Activated T-helper 1 cell treated with Interleukin-2 at 50 U/mL for 16 hours (primary cell): ENCODE results near the gene CDK15.

ENCODE experiments used
- DNase-seq: peaks from one replicate; pipeline ENCODE4 v3.0.0-alpha.2; 2020; ENCODE audit warnings: low read depth

The CDK15 gene

GRCh38 chr2:201909961-201910361 is 103.6 kb downstream of the CDK15 start:
- DNase-seq, result no peak

DNA sequence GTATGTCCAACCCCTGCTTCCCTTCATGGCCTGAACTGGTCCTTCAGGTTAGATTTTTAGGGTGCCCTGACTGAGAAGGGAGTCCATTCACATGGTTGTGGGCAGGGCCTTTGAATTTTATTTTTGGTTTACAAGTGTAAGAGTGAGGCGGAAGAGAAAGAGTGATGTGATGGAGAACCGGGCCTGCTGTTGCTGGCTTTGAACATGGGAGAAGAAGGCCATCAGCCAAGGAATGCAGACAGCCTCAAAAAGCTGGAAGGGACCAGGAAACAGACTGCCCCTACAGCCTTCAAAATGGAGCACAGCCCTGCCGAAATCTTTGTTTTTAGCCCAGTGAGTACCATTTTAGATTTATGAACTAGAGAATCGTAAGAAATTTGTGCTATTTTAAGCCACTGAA is 105.0 kb downstream of the CDK15 start:
- DNase-seq, result no peak

DNA sequence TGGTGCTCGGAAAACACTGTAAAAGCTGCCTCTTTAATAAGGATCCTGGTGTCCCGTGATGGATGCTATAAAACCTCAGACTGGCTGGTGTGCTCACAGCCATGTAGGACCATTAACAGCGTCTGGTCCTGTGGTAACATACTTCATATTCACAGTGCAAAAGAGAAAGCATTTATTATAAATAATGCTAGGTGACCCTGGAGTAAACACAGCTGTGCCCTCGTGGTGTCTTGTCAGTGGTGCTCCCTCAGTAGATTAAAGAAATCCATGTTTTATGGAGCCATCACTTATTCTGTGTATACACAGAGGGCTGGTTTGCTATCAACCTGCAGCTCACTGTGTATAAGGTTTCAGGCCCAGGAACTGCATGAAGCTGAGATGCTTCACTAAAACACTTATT is 106.9 kb downstream of the CDK15 start:
- DNase-seq, result no peak

GRCh38 chr2:201915446-201915845 is 109.1 kb downstream of the CDK15 start:
- no peak for DNase-seq

DNA sequence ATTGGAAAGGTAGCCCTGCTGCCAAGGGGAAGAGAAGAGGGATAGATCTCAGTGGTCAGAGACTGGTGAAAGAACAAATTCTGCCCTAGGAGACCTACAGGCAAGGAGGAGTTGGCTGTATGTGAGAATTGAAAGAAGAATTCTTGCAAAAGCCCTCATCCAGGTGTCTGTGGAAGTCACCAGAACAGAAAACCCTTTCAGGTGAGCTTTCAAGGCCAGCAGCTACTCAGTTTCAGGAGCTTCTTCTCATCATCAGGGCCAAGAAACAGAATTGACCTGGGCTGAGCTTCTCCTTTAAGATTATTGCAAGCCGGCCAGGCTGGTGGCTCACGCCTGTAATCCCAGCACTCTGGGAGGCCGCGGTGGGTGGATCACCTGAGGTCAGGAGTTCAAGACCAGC is 110.2 kb downstream of the CDK15 start:
- DNase-seq, result no peak

GRCh38 chr2:201918616-201919307 is 112.4 kb downstream of the CDK15 start:
- no peak for DNase-seq

DNA sequence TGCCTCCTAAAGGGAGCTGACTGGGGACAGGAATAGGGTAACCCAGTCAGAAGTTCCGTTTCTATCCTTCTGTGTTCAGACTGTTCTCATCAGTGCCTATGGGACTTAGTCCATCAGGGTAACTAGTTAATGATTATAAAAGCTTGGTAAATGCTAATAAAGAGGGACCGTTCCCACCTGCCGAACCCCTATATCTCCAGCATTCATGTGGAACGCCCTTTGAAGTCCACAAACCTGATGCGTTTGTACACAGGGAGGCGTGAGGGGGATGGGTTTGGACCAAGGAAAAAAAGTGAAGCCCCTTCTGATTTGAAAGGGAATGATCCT is 112.9 kb downstream of the CDK15 start:
- no peak for DNase-seq

GRCh38 chr2:201923436-201924328 is 117.3 kb downstream of the CDK15 start:
- no peak for DNase-seq

DNA sequence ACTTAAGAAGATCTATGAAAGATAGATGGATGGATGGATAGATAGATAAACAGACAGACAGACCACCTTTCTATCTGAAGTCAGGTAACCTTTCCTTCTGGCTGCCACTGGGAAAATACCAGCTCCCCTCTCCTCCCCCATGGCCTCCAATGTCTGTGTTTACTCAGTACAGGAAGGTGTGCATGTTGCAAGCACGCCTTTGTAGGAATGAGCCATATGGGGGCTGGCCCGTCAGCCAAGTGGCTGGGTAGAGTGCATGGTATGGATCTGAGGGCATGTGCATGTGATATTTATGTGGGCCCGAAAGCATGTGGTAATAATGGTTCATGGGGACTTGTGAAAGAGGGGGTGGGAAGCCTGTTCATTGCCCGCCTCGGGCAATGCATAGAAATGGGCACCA is 118.1 kb downstream of the CDK15 start:
- no peak for DNase-seq

DNA sequence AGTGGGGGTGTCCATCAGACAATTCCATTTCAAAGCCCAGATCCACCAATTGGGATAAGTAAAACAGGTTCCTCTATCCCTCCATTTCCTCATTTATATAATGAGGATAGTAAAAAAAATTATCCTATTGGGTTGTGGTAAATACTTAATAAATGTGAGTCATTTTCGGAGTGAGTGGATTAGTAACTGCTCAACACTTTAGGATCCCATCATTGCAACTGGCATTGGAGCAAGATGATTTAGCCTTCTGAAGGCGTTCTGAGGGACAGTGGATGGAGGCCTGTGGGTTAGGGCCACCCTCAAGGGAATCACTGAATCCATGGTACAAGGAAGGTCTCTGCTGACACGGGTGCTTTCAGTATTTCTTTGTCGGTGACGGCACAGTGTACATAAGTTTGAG is 118.7 kb downstream of the CDK15 start:
- no peak for DNase-seq

DNA sequence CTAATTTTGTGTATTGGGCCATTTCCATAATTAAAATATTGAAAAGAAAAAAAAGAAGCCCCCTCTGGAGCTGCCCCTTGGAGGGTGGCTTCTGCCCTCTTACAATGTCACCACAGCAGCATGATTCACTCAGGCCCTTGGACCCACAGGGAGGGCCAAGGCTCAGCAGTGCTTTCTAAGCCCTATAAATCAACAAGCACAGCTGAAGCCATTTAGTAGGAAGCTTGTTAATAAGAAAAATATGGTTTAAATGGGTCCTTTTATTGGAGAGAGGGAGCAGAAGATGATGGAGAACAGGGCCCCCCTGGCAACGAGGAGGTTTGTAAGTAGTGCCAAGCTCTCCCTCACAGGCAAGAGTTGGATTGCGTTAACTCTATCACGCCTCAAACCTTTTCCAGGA is 119.7 kb downstream of the CDK15 start:
- DNase-seq, result no peak

- no peak for DNase-seq
These were observed 122.0 kb downstream of the CDK15 start for GRCh38 chr2:201928363-201928762.

- no peak for DNase-seq
These were observed 123.1 kb downstream of the CDK15 start for GRCh38 chr2:201929281-201930026.

DNA sequence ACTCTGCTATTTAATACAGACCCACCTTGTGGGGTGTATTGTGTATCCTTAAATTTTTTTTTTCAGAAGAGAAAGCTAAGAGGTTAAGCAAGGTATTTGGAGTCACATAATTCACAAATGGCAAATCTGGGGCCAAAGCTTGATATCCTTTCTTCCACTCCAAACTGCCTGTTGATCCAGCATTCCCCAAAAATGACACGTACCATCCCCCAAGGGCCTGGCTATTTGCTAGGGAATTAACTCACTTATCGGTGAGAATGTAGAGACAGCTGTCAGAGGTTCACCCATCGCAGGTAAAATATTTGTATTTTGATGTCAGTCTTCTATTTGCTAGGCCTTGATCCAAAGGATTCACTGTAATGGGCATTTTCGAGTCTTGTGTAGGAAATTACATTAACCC is 123.7 kb downstream of the CDK15 start:
- DNase-seq, result no peak

DNA sequence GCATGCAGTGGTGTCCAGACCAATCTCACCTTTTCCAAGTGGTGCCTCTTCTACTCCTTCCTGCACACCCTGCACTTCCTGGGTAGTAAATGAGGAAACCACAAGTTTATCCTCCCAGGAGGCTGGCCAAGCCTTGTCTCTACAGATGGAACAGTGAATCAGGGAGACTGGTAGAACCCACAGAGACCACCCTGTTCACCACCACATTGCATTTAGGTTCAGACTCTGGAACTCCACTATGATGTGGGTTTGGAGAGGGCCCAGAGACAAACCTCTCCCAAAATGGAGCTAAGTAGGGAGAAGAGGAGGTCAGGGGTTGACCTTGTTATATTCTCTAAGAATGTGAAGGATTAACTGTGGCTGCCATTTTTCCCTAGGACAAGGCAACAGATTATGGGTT is 124.5 kb downstream of the CDK15 start:
- no peak for DNase-seq

- no peak for DNase-seq
These were observed 125.1 kb downstream of the CDK15 start for GRCh38 chr2:201931475-201931874.

GRCh38 chr2:201931951-201932350 is 125.6 kb downstream of the CDK15 start:
- no peak for DNase-seq

DNA sequence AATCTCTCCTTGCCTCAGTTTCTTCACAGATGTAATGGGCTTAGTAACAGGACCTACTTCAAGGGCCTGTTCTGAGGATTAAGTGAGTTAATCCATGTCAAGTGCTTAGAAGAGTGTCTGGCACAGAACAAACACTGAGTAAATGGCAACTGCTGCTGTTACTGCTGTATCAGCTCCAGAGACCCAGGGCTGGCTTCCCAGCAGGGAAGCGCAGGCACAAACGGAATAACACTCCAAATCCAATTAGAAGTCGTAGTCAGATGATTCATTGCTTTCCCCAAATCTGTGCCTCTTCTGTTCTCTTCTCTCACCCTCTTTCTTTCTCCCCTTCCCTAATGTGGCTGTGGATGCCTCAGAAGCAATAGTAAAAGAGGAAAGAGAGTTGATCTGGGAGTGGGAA is 126.2 kb downstream of the CDK15 start:
- no peak for DNase-seq

DNA sequence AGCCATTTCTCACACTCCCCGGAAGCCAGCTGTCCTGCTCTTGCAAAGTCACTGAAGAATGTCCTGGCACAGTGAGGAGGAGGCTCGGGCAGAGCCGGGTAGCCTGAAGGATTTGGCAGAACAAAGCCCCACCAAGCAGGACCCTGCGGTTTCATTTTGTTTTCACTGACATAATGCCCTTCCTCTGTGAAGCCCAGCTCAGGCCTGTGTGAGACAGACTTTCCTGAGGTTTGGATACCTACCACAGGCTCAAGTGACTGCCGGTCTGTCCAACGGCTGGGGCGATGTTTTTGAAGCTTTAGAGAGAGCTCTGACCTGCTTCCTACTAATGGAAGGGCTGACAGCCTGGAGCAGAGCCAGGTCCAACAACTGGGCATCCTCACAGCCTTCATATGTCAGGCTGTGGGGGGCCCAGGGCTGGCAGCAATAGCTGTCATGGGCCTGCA is 127.5 kb downstream of the CDK15 start:
- no peak for DNase-seq

- DNase-seq, result no peak
These were observed 130.5 kb downstream of the CDK15 start for GRCh38 chr2:201936817-201937216.

GRCh38 chr2:201937343-201937742 is 131.0 kb downstream of the CDK15 start:
- DNase-seq, result no peak

DNA sequence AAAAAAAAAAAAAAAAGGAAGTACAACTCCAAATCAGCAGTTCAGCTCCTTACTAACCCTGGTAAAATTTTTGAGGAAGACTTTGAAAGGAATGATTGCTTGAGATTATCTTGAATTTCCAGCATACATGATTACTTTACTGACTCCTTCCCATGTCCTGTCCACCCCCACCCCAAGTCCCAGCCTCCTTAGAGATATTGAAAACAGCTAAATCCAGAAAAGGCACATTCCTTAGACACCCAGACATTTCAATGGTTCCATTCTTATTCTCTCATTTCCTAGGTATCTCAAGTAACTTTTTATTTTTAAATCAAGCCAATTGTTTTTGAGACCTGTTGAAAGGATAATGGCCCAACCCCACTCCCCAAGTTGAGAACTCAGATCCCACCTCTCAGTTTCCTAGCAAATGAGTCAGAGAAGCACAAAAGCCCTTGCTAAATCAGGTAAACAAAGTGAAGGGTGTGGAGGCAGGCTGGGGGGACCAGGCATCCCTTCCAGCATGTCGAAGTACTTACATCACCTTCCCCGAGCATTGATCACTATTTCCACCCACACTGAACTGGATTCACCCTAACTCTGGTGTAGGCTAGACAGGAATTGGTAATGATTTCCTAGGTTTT is 131.9 kb downstream of the CDK15 start:
- DNase-seq, result no peak
